Amygdala (tissue), 56 donors: Measurements from ENCODE around the gene CYP39A1.

ENCODE experiments used
- DNase-seq, 56 donors: peaks; one replicate each; lab custom pipeline; 2025; lab: John Stamatoyannopoulos, UW

Gene CYP39A1

GRCh38 chr6:46605091-46605797, 47.4 kb downstream of the CYP39A1 start:
- no peak for DNase-seq

GRCh38 chr6:46598215-46598614, 54.4 kb downstream of the CYP39A1 start:
- no peak for DNase-seq

GRCh38 chr6:46592740-46593139, 59.9 kb downstream of the CYP39A1 start:
- no peak for DNase-seq

GRCh38 chr6:46592046-46592445, 60.6 kb downstream of the CYP39A1 start:
- no peak for DNase-seq

- DNase-seq = no peak
Measured at GRCh38 chr6:46590765-46591164, 61.9 kb downstream of the CYP39A1 start.

- no peak for DNase-seq
Measured at GRCh38 chr6:46586906-46587305, 65.7 kb downstream of the CYP39A1 start.

GRCh38 chr6:46584586-46584985, 68.0 kb downstream of the CYP39A1 start:
- no peak for DNase-seq

GRCh38 chr6:46583721-46584120, 68.9 kb downstream of the CYP39A1 start:
- no peak for DNase-seq

GRCh38 chr6:46583081-46583480, 69.5 kb downstream of the CYP39A1 start:
- no peak for DNase-seq

GRCh38 chr6:46581459-46582177, 71.0 kb downstream of the CYP39A1 start:
- DNase-seq = no peak

GRCh38 chr6:46575530-46575929, 77.1 kb downstream of the CYP39A1 start:
- no peak for DNase-seq

GRCh38 chr6:46573140-46573539, 79.5 kb downstream of the CYP39A1 start:
- no peak for DNase-seq

- DNase-seq = no peak
Measured at GRCh38 chr6:46565531-46565930, 87.1 kb downstream of the CYP39A1 start.

- no peak for DNase-seq
Measured at GRCh38 chr6:46563924-46564323, 88.7 kb downstream of the CYP39A1 start.

- no peak for DNase-seq
Measured at GRCh38 chr6:46556053-46556452, 96.6 kb downstream of the CYP39A1 start.

GRCh38 chr6:46555129-46555528, 97.5 kb downstream of the CYP39A1 start:
- DNase-seq = no peak

- no peak for DNase-seq
Measured at GRCh38 chr6:46549155-46549554, 103.5 kb downstream of the CYP39A1 start.

- no peak for DNase-seq
Measured at GRCh38 chr6:46541556-46541955, 111.1 kb downstream of the CYP39A1 start.

GRCh38 chr6:46539866-46540265, 112.8 kb downstream of the CYP39A1 start:
- no peak for DNase-seq

- DNase-seq = no peak
Measured at GRCh38 chr6:46538800-46539480, 113.7 kb downstream of the CYP39A1 start.

GRCh38 chr6:46530896-46531295, 121.7 kb downstream of the CYP39A1 start:
- DNase-seq = no peak
